T-helper 2 cell treated with Interferon-gamma antibody and Interleukin-4, amounts not matched to agents 100 ng/mL and 5 ng/mL, for 36 hours (primary cell): ENCODE results near the gene DAGLA. TPM values are rescaled to one million over a fixed set of nuclear protein-coding genes. Genes with fewer than 3 reads are reported as not detected.
"Not testable (repeated sequence)": the region's sequence is repeated elsewhere in the genome, so short reads cannot be mapped to it uniquely, and the experiment has no call there.

Experiments used
- intact Hi-C: fragments of 100-400 bp; cut with micrococcal nuclease; formaldehyde crosslinking; loops from one replicate; pipeline ENCODE4 v1.15.1; 2023
- total RNA-seq: library from RNA; stranded (reverse); gene quantifications from 2 replicates; pipeline ENCODE4 v1.2.3, GENCODE V29; 2022

Gene DAGLA, protein sequence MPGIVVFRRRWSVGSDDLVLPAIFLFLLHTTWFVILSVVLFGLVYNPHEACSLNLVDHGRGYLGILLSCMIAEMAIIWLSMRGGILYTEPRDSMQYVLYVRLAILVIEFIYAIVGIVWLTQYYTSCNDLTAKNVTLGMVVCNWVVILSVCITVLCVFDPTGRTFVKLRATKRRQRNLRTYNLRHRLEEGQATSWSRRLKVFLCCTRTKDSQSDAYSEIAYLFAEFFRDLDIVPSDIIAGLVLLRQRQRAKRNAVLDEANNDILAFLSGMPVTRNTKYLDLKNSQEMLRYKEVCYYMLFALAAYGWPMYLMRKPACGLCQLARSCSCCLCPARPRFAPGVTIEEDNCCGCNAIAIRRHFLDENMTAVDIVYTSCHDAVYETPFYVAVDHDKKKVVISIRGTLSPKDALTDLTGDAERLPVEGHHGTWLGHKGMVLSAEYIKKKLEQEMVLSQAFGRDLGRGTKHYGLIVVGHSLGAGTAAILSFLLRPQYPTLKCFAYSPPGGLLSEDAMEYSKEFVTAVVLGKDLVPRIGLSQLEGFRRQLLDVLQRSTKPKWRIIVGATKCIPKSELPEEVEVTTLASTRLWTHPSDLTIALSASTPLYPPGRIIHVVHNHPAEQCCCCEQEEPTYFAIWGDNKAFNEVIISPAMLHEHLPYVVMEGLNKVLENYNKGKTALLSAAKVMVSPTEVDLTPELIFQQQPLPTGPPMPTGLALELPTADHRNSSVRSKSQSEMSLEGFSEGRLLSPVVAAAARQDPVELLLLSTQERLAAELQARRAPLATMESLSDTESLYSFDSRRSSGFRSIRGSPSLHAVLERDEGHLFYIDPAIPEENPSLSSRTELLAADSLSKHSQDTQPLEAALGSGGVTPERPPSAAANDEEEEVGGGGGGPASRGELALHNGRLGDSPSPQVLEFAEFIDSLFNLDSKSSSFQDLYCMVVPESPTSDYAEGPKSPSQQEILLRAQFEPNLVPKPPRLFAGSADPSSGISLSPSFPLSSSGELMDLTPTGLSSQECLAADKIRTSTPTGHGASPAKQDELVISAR
- 0.07 and 0.09 TPM in 2 replicates for total RNA-seq

DNA sequence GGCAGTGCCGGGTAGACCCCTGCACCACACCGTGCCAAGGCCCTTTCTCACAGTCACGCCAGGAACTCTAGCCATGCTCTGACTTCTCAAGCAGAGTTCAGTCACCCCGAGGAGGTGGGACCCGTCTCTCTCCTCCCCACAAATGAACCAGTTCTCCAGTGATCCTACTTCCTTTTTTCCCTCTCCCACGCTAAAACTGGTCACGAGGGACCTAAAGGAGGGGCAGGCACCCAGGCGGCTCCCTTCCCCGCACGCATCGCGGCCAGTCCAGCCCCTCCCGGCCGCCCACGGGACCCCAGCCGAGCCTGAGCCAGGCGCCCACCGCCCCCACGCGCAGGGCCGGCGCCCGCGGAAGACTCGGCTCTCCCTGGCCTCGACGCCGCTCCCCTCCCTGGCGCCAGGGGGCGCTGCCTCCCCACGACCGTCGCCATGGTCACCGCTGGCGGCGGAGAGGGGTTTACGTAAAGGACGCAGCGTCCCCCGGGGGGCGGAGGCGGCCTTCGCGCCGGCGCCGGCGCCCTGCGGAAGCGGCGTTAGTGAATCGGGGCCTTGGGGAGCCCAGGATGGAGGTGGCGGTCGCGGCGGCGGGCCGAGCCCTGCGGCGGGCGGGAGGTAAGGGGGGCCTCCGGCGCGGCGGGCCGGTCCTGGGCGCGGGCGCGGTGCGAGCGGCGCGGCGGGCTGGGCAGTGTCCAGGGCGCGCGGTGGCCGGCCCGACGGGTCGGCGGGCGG, at the start of gene DAGLA:
Gene DAGLA, plus strand, starts transcription at position 499 of the 729 bp plus-strand sequence. CDS start 39,765 bp downstream, outside the sequence.
- intact Hi-C loops, result loop anchor here (1.0 kb wide), 1 partner anchor 53 kb away; no protein-coding TSS in a partner anchor

GRCh38 chr11:61632096-61632495, 48.1 kb upstream of the DAGLA start:
- intact Hi-C loops, result no loop called here

GRCh38 chr11:61635304-61635703, 44.9 kb upstream of the DAGLA start:
- intact Hi-C loops, result loop anchor here (5.0 kb wide), 1 partner anchor 158 kb away; no protein-coding TSS in a partner anchor

- intact Hi-C loops, result loop anchor here (5.0 kb wide), 1 partner anchor 158 kb away; no protein-coding TSS in a partner anchor
Observed at GRCh38 chr11:61635787-61636186, 44.4 kb upstream of the DAGLA start.

DNA sequence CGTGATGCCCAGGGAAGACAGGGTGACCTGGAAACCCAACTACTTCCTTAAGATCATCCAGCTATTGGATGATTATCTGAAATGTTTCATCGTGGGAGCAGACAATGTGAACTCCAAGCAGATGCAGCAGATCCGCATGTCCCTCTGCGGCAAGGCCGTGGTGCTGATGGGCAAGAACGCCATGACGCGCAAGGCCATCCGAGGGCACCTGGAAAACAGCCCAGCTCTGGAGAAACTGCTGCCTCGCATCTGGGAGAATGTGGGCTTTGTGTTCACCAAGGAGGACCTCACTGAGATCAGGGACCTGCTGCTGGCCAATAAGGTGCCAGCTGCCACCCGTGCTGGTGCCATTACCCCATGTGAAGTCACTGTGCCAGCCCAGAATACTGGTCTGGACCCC, 43.5 kb upstream of the DAGLA start:
- intact Hi-C loops, result loop anchor here (5.0 kb wide), 1 partner anchor 159 kb away; no protein-coding TSS in a partner anchor

GRCh38 chr11:61637277-61637676, 42.9 kb upstream of the DAGLA start:
- intact Hi-C loops, result loop anchor here (5.0 kb wide), 1 partner anchor 160 kb away; no protein-coding TSS in a partner anchor

DNA sequence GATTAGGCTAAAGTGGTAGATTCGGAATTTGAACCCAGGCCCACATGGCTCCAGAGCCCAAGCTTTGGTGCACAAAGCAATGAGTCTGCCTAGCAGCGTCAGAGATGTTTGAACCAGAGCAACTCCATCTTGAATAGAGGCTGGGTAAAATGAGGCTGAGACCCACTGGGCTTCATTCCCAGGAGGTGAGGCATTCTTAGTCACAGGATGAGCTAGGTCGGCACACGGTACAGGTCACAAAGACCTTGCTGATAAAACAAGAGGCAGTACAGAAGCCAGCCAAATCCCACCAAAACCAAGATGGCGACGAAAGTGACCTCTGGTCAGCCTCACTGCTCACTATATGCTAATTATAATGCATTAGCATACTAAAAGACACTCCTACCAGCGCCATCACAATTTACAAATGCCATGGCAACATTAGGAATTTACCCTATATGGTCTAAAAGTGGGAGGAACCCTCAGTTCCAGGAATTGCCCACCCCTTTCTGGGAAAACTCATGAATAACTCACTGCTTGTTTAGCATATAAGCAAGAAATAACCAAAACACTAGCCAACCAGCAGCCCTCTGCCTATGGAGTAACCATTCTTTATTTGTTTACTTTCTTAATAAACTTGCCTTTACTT, 40.3 kb upstream of the DAGLA start:
- intact Hi-C loops, result loop anchor here (5.0 kb wide), 1 partner anchor 163 kb away; no protein-coding TSS in a partner anchor

DNA sequence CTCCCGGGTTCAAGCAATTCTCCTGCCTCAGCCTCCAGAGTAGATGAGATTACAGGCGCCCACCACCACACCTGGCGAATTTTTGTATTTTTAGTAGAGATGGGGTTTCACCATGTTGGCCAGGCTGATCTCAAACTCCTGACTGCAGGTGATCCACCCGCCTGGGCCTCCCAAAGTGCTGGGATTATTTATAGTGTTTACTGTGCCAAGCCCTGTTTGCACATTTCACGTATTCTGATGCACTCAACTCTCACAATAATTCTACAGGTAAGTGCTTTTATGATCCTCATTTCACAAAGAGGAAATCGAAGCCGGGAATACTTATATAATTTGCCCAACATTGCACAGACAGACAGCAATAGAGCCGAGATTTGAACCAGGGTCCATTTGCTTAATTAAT, 38.0 kb upstream of the DAGLA start:
- intact Hi-C loops, result no loop called here

DNA sequence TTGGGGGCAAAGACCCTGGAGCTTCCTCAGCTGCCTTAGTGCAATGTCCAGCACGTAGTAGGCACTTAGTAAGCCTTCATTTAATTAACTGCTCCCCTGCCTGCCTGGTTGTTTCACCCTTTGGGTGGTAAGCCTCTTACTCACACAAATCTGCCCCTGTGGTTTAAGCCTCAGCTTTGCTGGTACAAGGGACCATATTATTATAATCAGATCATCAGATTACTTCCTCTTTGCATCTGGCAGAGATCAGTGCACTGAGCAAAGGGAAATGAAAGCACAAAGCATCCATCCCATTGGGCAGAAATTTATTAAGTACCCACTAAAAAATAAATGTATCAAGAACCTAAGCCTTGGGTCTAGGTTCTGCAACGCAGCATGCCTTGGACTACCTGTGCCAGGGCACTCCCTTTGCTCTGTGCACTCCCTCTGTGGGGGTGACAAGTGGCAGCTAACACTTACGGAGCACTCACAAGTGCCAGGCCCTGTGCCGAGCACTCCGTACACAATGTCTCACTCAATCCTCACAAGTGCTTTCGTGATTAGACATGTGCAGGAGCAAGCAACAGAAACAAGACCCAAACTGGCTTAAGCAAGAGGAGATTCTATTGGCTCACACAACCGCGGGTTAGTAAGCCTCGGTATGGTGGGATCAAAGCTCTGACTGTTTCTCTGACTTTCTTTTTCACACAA, 34.9 kb upstream of the DAGLA start:
- intact Hi-C loops, result no loop called here

- intact Hi-C loops, result no loop called here
Observed at GRCh38 chr11:61647529-61647928, 32.7 kb upstream of the DAGLA start.

- intact Hi-C loops, result no loop called here
Observed at GRCh38 chr11:61650781-61651571, 29.2 kb upstream of the DAGLA start.

GRCh38 chr11:61652135-61652534, 28.1 kb upstream of the DAGLA start:
- intact Hi-C loops, result no loop called here

GRCh38 chr11:61654397-61654829, 25.8 kb upstream of the DAGLA start:
- intact Hi-C loops, result no loop called here

DNA sequence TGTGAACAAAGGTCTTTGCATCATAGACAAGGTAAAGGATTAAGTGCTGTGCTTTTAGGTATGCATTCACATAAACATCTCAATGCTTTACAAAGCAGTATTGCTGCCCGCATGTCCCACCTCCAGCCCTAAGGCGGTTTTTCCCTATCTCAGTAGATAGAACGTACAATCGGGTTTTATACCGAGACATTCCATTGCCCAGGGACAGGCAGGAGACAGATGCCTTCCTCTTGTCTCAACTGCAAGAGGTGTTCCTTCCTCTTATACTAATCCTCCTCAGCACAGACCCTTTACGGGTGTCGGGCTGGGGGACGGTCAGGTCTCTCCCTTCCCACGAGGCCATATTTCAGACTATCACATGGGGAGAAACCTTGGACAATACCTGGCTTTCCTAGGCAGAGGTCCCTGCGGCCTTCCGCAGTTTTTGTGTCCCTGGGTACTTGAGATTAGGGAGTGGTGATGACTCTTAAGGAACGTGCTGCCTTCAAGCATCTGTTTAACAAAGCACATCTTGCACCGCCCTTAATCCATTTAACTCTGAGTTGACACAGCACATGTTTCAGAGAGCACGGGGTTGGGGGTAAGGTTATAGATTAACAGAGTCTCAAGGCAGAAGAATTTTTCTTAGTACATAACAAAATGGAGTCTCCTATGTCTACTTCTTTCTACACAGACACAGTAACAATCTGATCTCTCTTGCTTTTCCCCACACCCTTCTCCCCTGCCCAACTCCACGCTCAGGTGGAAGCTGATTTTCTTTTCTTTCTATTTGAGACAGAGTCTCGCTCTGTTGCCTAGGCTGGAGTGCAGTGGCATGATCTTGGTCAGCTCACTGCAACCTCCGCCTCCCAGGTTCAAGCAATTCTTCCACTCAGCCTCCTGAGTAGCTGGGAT, 24.7 kb upstream of the DAGLA start:
- intact Hi-C loops, result not testable (repeated sequence)

DNA sequence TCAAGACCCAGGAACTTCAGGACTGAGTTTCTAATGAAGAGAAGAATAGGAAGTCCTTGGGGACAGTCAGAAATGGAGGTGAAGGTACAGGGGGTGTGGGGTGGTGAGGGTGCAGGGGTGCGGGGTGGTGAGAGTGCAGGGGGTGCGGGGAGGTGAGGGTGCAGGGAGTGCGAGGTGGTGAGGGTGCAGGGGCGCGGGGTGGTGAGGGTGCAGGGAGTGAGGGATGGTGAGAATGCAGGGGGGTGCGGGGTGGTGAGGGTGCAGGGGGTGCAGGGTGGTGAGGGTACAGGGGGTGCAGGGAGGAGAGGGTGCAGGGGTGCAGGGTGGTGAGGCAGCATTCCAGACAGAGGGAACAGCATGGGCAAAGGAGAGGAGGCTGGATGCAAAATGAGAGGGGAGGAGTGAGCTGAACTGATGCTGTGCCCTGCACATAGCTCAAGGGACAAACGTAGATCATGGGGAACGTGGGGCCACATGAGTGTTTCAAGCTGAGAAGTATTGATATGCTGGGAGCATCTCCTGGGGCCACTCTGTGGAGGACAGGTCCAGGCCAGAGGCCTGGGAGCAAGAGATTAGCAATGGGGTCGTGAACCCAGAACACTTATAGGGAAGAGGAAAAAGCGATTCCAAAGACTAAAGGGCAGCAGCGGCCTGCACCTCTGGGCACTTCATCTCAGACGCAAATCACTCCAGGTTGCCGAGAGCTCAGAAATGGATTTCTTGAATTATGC, 23.7 kb upstream of the DAGLA start:
- intact Hi-C loops, result no loop called here

DNA sequence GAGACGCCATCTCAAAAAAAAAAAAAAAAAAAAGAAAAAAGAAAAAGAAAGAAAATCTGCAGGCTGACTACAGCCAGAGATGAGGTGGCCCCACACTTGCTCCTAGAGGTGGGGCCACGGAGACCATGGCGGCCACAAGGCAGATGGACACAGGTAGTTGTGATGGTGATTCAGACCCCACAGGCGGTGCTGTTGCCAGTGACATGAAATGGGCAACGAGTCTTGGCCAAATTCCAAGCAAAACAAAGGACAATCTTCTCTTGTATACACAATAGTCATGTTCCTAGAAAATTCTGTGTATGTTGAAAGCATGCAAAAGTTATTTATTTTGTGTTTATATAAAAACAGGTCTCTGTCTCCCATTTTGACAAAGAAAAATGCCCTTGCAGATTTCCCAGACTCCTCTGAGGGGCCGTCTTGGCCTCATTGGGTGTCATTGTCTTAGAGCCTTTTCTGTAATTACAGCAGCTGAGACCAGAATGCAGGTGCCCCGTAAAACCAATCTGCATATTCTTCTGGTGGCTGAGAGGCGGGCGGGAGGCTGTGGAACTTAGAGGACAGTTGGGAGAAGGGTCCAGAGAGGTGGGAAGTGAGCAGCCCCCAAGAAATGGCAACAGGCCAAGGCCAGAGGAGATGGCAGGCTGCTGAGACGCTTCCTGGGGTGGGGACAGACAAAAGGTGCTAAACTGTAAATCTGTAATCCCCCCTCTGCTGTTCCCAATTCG, 22.5 kb upstream of the DAGLA start:
- intact Hi-C loops, result no loop called here
